Hindlimb muscle (tissue), 1 donor: ENCODE data around the gene CTIF. TPM values are rescaled to one million over a fixed set of nuclear protein-coding genes. Genes with fewer than 3 reads are reported as not detected.

Source experiments
- DNase-seq: peaks from one replicate; pipeline ENCODE4 v3.0.0-alpha.2; 2013
- polyA plus RNA-seq: library from polyadenylated mRNA; unstranded; fragments of 120-200 nt; gene quantifications from one replicate; pipeline ENCODE4 v1.2.1, GENCODE V29; 2013; ENCODE audit not compliant: insufficient read length

The CTIF gene
- polyA plus RNA-seq, 1 donor, result 47.1 TPM

DNA sequence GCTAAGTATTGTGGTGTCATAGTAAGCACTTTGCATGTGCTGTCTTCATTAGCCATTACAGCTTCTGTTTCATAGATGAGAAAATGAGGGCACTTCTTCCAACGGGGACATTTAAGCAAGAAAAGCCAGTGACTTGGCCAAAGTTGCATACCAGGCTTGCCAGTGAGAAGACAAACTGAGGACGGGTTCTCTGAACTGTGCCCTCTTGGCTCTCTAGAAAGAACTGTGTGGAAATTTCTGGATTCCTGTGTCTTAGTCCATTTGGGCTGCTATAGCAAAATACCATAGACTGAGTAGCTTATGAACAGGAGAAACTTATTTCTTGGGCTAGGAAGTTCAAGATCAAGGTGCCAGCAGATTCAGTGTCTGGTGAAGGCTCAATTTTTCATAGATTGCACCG is 13.3 kb downstream of the CTIF start:
- DNase-seq, result no peak

DNA sequence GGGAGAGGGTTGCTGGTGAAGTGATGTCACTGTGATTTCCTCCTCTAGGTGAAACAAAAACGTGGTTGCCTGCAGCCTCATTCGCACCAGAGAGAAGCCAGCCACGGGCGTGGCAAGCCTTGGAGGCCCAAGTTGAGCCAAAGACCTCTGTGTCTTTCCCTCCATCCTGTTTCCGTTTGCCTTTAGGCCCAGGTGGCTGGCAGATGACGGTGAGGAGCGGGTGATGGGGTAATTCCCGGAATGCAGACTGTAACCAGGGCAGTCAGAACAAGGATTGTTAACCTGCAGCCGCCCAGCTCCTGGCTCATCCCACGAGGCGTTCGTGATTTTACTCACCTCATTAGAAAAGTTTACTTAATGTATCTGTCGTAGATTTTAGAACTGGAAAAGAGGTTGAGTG is 14.4 kb downstream of the CTIF start:
- DNase-seq, result no peak

DNA sequence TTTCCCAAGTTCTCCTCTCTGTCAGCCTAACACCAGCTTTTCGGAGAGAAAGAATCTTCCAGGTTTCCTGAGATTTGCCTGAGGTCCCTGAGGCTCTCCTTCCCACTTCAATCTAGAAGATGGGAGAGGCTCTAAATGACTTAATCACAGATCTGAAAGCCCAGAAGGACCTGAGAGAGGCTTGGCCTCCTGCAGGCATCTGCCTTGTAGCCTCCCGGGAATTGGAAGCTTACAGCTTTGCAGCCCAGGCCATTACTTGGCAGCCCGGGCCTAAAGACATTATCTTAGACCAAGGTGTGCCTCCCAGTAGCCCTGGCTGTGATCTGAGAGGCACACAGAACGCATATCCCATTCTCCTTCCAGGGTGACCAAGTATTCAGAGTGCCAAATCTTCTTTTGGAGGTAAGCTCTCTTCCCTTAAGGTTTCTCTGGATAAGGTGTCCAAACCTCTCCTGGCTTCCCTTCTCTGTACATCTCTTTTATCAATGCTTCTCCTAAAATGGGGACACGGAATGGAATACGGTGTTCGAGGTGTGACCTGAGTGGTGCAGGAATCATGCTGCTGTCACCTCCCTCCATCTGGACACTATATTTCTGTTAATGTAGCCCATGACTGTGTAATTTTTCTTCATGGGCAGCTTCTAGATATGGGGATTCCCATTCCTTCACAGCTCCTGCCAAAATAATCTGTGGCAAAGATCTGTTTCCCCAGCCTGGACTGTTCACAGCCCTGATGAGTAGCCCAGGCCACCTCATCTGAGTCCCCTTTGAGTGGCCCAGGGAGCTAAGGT is 16.0 kb downstream of the CTIF start:
- DNase-seq, result no peak

DNA sequence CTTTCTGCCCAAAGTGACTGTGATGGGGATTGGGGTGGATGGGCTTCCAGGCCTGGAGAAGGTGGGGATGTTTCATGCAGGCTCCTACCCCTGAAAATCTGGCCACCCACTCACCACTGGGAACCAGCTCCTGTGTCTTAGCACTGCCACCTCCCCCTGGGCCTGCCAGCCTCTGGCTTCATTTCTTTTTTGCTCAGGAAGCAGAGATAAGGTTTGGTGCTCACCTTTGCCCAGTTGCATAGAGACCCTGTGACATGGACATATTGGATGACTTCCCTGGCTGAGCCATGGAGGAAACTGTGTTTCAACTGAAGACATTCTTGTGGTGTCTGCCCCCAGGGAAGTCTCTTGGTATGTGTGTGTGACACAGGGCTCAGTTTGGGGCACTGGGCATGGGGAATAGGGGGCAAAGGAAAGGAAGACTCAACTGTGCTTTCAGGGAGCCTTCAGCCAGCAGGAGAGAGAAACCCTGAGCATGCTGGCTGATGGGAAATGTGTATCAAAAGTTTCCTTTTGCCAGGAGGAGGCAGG is 16.7 kb downstream of the CTIF start:
- no peak for DNase-seq

DNA sequence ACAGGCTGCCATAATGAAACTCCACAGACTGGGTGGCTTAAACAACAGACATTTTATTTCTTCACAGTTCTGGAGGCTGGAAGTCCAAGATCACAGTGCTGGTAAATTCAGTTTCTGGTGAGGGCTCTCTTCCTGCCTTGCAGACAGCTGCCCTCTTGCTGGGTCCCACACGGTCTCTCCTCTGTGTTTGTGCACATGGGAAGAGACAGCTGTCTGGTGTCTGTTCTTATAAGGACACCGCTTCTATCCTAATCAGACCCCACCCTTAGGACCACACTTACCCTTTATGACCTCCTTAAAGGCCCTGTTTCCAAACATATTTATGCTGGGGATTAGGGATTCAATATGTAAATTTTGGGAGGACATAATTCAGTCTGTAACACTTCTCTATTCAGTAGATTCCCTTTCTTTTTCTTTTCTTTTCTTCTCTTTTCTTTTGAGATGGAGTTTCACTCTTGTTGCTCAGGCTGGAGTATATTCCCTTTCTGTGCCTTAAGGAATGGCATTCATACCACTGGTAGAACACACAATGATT is 18.9 kb downstream of the CTIF start:
- no peak for DNase-seq

DNA sequence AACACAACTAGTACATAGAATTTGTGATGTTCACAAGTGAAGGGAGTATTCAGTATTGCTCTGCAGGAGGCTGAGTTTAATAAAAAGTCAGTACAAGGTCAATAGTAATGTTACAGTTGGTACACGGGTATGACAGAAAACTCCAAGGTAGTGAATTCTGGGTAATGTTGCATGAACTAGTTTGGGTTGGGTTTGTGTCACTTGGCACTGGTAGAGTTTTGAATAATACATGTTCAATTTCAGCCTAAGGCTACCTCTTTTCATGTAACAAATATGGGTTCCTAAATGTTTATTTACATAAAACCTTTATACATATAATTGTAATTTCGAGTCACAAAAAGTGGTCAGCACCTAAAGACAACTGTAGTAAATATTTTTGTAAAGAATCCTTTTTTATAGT is 19.4 kb downstream of the CTIF start:
- DNase-seq, result no peak

DNA sequence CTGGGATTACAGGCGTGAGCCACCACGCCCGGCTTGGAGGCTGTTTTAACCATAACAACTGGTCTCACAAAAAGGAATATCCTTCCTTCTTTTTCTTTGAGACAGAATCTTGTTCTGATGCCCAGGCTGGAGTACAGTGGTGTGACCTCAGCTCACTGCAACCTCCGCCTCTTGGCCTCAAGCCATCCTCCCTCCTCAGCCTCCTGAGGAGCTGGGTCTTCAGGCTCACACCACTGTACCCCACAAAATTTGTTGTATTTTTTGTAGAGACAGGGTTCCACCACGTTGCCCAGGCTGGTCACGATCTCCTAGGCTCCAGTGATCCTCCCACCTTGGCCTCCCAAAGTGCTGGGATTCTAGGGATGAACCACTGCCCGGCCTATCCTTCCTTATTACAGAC is 21.7 kb downstream of the CTIF start:
- DNase-seq, result no peak

DNA sequence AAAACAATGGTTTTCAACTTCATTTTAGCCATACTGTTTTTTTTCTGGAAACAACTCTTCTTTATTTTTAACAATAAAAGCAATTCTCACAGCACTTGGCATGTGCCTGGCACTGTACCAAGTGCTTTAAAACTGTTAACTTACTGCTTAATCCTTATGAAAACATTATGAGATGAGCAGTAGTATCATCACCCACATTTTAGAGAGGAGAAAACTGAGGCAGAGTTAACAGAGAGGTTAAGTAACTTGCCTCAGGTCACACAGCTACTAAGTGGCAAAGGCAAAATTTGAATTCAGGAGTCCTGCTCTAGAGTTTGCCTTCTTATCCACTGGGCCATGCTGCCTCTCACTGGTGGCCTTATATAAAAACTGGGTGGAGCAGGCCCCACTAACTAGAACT is 23.2 kb downstream of the CTIF start:
- DNase-seq, result no peak

DNA sequence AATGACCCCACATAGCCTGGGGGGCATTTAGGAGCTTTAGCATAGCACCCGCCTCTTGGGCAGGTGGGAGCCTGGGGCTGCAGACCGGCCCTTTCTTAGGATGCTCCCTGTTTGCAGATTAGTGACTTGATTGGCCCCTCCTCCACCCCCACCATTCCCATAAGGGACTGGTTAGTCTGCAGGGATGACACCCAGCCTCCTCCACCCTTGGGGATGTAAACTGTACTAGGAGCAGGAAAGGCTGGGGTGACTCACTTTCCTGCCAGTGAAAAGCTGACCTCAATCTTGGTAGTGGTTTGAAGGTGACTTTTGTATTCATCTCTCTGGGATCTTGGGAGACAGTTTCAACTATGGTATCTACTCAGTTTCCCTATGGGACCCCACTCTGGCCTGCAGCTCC is 24.2 kb downstream of the CTIF start:
- no peak for DNase-seq

DNA sequence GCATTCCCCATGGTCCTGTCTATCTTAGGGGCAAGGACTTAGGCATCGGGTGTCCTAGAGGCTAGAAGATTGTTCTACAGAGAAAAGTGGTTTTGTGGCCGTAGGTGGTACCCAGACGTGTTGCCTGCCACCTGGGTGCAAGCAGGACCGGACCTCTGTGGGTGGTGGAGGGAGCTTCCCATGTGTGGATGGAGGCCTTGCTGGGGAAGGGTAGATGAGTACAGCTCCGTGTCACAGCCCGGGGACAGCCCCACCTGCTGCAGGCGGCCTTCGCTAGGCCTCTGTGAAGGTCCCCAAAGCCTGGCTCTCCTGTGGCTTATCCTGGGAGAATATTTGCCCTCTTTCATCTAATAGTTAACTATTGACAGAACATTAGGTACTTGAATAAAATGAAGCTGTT is 25.3 kb downstream of the CTIF start:
- DNase-seq, result no peak

DNA sequence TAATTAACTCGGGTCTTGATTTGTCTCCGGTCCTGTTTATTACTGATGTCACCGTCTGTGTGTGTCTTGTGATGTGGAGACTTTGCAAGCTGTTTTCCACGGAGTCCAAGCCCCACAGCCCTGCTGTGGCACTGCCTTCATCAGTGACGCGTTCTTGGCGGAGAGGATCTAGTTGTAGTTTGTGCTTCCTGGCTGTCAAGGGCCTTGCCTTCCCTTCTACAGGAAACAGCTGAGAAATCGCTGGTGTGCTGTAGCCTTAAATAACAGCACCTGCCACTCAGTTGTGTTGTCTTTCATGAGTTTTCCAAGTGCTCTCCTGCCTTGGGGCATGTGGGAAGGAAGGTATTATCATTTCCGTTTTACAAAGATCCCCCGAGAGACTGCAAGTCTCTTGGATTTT is 26.3 kb downstream of the CTIF start:
- DNase-seq, result no peak

DNA sequence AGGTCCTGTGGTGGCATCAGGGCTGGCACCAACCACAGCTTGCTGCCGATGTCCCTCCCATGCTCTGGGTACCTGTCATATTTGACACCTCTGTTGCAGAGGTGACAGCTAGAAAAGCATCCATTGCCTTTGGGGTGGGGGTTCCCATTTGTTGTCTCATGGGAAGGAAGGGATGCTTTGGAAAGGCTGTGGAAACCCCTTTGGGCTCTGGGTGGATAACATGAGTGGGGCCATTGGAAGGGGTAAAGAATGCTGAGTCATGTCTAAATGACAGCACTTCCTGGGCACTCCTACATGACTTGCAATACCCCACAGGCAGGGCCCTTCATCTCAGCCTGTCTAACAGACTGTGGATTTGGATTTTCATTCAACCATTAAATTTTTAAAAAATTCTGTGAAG is 27.8 kb downstream of the CTIF start:
- DNase-seq, result no peak

DNA sequence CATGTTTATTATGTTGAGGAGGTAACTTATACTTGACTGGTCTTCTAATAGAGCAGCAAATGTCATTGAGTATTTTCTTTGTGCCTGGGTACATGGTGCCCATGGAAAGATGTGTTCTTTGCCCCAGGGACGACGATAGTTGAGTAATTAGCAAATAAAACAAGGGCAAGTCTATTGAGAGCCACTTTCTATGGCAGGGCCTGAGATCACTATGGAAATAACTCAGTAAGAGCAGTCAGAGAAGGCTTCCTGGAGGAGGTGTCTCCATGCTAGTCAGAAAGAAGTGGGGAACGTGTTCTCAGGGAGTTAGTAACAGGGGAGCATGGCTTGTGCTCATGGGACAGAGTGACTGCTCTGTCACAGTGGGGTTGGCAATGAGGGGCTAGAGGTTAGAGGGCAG is 28.6 kb downstream of the CTIF start:
- no peak for DNase-seq

DNA sequence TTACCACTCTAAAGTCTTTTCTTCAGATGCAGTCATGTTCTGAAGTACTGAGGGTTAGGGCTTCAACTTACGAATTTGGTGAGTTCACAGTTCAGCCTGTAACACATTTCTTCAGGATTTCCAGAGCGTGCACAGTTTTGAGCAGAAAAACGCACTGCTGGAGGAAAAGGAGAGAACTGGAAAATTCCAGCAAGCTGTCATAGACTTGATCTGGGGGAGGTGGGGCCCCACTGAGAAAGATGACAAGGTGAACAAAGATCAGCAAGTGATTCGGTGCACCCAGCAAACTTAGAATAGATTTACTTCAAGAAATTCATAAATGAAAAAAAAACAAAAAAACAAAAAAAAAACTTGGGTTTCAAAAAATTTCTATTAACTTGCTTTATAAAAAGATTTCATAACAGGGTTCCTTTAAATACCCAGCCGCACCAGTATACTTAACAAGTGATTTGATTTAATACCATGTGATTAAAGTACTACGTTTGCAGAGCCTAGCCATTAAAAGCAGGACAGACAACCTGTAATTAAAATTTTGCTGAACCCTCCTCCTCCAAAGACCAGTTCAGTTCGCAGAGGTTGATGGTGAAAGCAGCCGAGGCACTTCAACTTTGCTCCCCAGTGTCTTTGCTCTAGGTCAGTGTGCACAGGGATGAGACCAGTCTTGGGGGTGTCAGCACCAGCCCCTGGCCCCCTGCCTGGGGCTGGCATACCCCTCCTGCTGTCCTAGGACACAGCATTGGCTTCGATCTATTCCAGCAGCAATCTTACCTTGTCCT is 30.5 kb downstream of the CTIF start:
- DNase-seq, result no peak

DNA sequence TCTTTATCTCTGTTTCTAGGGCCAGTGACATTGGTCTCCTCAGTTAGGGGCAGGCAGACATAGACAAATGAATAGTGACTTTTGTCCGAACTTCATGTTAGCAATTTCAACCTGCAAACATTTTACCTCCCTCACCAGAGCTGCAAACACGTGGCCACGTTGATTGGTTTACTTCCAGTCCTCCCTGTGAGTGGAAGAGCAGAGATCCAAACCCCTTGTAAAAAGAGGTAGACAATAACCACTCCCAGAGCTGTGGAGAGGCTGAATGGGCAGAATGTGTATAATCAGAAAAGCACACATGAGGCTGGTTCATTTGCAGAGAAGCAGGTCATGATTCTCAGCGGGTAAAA is 31.1 kb downstream of the CTIF start:
- no peak for DNase-seq

DNA sequence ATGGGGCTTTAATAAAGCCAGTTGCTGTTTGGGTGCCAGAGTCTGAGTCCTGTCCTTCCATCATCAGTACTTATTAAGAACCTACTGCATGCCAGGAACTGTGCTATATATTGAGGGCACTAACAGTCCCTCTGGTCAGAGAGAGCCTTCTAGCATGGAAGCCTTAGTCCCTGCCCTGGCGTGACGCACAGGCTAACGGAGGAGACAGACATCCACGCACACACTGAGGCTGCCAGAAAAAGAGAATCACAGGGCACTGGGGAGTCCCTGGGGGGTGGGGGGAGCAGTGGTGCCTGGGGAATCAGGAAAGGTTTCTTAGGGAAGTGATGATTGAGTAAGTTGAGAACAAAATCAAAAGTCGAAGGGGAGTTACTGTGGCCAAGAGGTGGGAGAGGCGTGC is 31.5 kb downstream of the CTIF start:
- no peak for DNase-seq

DNA sequence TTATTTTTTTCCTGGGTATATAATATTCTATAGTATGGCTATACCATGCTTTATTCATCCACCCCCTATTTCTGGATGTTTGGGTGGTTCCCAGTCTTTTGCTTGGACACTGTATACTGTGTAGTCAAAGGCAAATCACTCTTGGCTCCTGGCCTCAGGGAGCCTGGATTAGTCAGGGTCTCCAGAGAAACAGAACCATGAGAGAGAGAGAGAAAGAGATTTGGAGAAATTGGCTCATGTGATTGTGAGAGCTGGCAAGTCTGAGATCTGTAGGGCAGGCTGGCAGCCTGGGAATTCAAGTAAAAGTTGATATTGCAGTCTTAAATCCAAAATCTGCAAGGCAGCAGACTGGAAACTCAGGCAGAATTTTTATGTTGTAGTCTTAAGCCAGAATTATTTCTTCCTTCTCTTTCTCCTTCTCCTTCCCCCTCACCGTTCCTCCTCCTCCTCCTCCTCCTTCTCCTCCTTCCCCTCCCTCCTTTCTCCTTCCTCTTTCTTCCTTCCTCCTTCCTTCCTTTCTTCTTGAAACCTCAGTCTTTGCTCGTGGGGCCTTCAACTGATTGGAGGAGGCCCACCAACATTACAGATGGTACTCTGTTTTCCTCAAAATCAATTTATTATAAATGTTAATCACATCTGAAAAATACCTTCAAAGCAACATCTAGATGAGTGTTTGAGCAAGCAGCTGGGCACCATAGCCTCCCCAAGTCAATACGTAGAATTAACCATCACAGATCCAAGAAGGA is 33.0 kb downstream of the CTIF start:
- DNase-seq, result no peak

DNA sequence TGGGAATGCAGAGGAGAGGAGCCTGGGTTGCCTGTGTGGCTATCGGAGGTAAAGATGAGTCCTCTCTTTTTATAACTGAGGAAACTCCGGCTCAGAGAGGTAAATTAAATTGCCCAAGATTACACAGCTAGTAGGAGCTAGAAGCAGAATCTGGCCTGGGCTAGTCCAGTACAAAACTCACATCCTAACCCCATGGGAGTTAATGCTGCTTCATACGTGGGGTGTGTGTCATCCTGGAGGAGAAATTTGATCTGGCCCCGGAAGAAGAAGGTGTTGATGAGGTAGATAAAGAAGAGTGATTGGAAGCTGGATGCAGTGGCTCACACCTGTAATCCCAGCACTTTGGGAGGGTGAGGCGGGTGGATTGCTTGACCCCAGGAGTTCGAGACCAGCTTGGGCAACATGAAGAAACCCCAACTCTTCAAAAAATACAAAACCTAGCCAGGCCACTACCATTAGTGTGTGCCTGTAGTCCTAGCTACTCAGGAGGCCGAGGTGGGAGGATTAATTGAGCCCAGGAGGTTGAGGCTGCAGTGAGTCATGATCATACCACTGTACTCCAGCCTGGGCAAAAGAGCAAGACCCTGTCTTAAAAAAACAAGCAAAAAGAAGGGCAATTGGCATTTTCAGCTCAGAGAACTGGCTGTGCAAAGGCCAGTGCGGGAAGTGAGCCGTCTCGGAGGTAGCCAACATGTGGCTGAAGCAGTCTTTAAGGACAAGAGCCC is 33.7 kb downstream of the CTIF start:
- DNase-seq, result no peak

DNA sequence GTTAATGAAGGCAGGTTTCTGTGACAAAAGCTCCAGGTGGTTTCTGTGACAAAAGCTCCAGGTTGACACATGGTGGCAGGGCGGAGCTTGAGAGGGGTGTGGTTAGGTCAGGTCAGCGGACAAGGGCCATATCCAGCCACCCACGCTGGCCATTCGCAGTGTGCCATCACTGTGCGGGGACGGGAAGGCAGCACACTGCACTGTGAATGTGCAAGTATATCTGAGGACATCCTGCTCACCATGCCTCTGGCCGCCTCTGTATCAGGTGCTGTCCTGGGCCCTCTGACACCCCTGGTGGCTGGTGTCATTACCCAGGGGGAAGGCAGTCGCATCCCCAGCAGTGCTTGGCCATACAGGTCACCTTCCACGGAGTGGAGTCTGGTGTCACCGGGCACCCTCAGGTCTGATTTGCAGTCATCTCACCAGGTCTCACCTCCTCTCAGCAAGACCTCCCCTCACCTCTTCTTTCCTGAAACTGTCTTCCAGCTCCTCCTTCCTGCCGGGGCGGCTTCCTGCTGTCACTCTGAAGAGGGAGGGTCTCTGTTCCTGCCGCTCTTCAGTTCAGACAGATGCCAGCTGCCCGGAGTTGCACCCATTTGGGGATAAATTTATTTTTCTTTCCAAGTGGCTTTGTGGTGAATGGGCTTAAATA is 34.9 kb downstream of the CTIF start:
- no peak for DNase-seq

DNA sequence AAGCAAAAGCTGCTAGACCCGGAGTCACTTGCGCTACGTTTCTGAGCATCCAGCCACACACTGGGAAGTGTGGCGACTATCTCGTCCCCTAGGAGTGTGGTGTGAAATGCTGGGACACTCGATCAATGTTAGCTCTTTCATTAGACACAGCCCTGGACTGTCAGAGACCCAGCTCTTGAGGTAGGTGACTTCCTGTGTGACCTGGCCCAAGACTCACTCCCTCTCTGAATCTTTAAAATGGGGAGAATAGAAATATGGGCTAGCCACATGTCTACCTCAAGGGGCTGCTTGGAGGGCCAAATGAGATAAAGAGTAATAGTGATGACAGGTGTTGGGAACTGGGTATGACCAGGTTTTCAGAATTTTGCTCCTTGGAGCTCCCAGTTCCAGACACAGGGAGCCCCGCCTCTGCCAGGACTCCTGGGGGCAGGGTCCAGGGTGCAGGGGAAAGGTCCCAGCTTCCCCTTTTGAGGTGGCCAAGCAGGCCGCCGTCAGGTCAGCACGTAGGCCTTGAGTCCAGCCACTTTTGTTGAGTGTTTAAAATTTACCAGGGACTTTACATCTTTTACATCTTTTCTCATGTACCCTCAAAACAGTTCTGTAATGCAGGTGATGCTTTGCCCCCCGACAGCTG is 36.0 kb downstream of the CTIF start:
- no peak for DNase-seq

DNA sequence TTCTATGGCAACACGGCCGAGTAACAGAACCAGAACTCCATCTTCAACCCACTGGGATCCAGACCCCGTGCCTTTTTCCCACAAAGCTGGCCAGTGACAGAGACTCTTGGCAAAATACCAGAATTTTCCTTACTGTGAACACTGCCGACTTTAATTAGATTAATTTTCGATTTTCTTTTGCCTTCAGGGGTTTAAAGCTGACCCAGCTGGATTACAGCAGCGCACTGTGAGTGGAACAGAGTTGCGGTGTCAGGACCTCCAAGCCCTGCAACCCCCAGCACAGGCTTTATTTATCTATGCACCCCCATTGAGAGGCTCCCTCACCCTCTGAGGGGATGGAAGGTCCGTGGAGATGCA is 36.4 kb downstream of the CTIF start:
- DNase-seq, result no peak
